Activated CD4-positive, alpha-beta T cell treated with anti-CD3 and anti-CD28 coated beads, Interleukin-2, amount 10 ng/mL, durations not matched to agents 24 days and 14 days (primary cell): ENCODE measurements around the gene AP5S1. TPM values are rescaled to one million over a fixed set of nuclear protein-coding genes. Genes with fewer than 3 reads are reported as not detected.

Experiments used
- DNase-seq: peaks from one replicate; pipeline ENCODE4 v3.0.0; 2022
- H3K27ac Mint-ChIP-seq: one replicate; pipeline ENCODE4 v1.8.0; 2022; ENCODE audit warnings: mild to moderate bottlenecking, mixed read lengths
- H3K27me3 Mint-ChIP-seq: one replicate; pipeline ENCODE4 v1.8.0; 2022; ENCODE audit warnings: mixed read lengths
- H3K36me3 Mint-ChIP-seq: one replicate; pipeline ENCODE4 v1.8.0; 2022; ENCODE audit warnings: low read depth, mild to moderate bottlenecking, mixed read lengths
- H3K4me1 Mint-ChIP-seq: one replicate; pipeline ENCODE4 v1.8.0; 2021; ENCODE audit warnings: mixed read lengths
- H3K4me3 Mint-ChIP-seq: one replicate; pipeline ENCODE4 v1.8.0; 2022; ENCODE audit warnings: mild to moderate bottlenecking, moderate library complexity, mixed read lengths
- H3K9me3 Mint-ChIP-seq: one replicate; pipeline ENCODE4 v1.8.0; 2021; ENCODE audit warnings: mixed read lengths
- intact Hi-C: fragments of 100-400 bp; cut with micrococcal nuclease; formaldehyde crosslinking; loops from one replicate; pipeline ENCODE4 v1.15.1; 2023
- total RNA-seq: library from RNA; stranded (reverse); gene quantifications from 2 replicates; pipeline ENCODE4 v1.2.3, GENCODE V29; 2022

Gene AP5S1
- total RNA-seq, 1 donor from 2014 or later = 13.5 TPM

DNA sequence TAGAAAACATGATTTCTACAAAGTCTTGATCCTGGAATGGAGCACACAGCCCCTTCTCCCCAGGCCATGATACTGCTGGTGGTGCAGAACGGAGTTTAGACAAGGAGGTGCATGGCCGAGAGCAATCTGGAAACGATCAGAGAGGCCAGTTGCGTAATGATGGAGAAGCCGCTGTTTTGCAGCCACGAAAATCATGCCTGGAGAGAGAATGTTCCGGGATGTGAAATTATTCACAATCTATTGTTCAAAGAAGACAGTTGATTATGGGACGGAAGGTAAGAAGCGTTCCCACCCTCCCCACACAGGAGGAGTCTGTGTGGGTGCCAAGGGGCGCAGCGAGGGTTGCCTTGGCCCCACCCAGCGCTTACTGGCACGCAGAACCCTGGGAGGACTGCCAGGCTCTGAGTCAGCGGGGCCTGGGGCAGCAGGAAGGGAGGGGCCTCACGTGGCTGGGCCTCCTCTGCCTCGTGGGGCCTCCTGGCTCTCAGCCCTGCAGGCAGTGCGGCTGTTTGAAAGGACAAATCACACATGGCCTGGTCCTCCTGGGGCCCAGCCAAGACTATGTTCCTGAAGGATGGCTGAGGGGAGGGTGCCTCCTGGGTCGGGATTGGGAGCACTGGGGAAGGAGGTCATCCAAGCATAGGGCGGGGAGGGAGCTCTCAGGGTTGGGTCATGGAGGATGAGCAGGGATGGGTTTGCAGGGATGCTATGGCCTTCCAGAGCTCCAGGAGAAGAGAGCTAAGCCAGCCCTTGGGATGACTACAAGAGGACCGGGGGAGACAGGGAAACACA lies 8.7 kb upstream of the AP5S1 start:
- intact Hi-C loops = loop anchor here (1.0 kb wide), 2 partner anchors 9 to 15 kb away; partner anchors contain the start of genes AP5S1 and CDC25B
- peaks cover 59% of the 10 kb centered on the region for H3K4me1 Mint-ChIP-seq
- peak overlapping the region; percentile 99 for H3K27ac Mint-ChIP-seq
- DNase-seq = peak; percentile 94
- H3K4me3 Mint-ChIP-seq = peak overlapping the region; percentile 81
- H3K27me3 Mint-ChIP-seq = no peaks in the 10 kb centered on the region
- H3K36me3 Mint-ChIP-seq = peaks cover 5% of the 10 kb centered on the region
- H3K9me3 Mint-ChIP-seq = no peaks in the 10 kb centered on the region

DNA sequence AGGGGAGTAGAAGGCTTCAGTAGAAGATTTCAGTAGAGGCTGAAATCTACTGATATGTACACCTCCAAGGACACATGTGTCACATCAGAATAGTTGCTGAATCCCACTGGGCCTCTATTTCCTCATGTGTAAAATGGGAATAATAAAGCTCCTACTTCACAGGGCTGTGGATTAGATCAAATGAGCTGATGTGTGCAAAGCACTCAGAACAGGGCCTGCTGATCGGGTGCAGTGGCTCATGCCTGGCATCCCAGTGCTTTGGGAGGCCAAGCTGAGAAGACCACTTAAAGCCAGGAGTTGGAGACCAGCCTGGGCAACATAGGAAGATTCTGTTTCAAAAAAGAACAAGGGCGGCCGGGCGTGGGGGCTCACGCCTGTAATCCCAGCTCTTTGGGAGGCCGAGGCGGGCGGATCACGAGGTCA lies 8.1 kb upstream of the AP5S1 start:
- no peak for DNase-seq
- no peaks in the 10 kb centered on the region for H3K9me3 Mint-ChIP-seq
- H3K27me3 Mint-ChIP-seq = no peaks in the 10 kb centered on the region
- no peaks in the 10 kb centered on the region for H3K36me3 Mint-ChIP-seq
- peak overlapping the region; percentile 81 for H3K4me3 Mint-ChIP-seq
- H3K27ac Mint-ChIP-seq = peak overlapping the region; percentile 99
- H3K4me1 Mint-ChIP-seq = peaks cover 53% of the 10 kb centered on the region
- intact Hi-C loops = no loop called here

DNA sequence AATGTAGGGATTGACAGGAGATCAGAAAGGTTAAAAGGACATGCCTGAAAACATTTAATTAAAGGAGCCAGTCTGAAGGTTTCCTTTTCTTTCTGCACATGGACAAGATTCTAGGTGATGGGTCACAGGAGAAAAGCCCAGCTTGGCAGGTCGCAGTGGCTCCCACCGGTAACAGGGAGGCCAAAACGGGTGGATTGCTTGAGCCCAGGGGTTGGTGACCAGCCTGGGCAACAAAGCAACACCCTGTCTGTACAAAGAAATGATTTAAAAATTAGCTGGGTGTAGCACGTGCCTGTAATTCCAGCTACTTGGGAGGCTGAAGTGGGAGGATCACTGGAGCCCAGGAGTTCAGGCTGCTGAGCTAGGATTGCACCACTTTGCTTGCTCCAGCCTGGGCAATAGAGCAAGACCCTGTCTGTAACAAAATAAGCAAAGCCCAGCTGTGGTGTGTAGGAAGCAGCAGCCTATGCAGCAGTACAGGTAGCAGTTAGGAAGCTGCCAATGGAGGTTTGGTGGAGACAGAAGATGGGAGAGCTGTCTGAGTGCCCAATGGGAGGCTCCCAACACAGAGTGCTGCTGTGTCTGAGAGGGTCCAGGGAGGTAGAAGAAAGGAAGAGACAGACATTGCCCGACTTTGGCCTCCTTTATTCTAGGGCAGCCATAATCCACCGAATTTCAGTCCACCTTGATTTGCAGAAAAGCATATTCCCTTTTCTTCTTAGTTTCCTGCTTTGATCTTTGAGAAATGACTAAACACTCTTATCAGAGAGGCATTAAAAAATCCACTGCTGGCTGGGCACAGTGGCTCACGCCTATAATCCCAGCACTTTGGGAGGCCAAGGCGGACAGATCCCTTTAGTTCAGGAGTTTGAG lies 7.1 kb upstream of the AP5S1 start:
- intact Hi-C loops = no loop called here
- peak overlapping the region; percentile 77 for H3K27ac Mint-ChIP-seq

DNA sequence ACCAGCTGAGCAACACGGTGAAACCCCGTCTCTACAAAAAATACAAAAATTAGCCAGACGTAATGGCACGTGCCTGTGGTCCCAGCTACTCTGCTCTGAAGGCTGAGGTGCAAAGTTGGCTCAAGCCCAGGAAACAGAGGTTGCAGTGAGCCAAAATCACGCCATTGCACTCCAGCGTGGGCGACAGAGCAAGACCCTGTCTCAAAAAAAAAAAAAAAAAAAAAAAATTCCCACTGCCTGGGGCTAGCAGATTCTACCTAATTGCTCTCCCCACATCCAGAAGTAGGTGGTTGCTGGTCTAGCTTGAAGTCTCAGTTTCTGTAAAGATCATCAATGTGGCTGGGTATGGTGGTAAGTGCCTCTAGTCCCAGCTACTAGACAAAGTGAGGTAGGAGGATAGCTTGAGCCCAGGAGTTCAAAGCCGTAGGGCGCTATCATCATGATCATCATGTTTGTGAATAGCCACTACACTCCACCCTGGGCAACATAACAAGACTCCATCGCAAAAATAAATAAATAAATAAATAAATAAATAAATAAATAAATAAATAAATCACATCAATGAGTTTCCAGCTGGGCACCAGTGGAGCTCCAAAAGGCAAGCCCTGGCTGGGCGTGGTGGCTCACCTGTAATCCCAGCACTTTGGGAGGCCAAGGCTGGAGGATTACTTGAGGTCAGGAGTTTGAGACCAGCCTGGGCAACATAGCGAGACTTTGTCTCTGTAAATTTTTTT lies 6.3 kb upstream of the AP5S1 start:
- no peak for DNase-seq
- H3K4me3 Mint-ChIP-seq = no peak overlapping the region
- no peaks in the 10 kb centered on the region for H3K36me3 Mint-ChIP-seq
- H3K4me1 Mint-ChIP-seq = peaks cover 56% of the 10 kb centered on the region
- intact Hi-C loops = no loop called here
- no peak overlapping the region for H3K27ac Mint-ChIP-seq
- no peaks in the 10 kb centered on the region for H3K27me3 Mint-ChIP-seq
- H3K9me3 Mint-ChIP-seq = no peaks in the 10 kb centered on the region

More for the DNA sequence above, 7.1 kb upstream of the AP5S1 start:
- no peaks in the 10 kb centered on the region for H3K36me3 Mint-ChIP-seq
- no peaks in the 10 kb centered on the region for H3K27me3 Mint-ChIP-seq
- no peaks in the 10 kb centered on the region for H3K9me3 Mint-ChIP-seq
- H3K4me1 Mint-ChIP-seq = peaks cover 51% of the 10 kb centered on the region
- H3K4me3 Mint-ChIP-seq = peak overlapping the region; percentile 45
- no peak for DNase-seq

DNA sequence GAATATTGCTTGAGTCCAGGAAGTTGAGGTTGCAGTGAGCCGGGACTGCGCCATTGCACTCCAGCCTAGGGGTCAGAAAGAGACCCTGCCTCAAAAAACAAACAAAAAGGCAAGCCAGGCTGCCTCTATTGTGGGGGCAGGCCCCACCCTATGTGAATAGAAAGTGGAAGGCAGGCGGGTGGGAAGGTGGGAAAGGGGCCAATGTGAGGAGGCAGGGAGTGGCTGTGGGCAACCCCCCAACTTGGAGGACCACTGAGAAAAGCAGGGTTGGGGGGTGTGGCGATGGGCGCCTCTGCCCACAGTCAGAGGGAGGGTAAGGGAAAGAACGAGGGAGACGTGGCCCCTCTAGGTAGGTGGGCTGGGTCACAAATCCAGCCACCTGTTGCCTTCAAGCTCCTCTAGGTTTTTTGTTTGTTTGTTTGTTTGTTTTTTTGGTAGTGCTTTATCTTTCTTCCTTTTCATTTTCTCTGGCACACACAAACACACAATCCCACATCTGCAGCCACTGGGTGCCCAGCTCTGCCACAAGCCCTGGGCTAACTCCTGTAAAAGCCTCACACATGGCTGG lies 5.3 kb upstream of the AP5S1 start:
- H3K27me3 Mint-ChIP-seq = no peaks in the 10 kb centered on the region
- peaks cover 59% of the 10 kb centered on the region for H3K4me1 Mint-ChIP-seq
- no peak overlapping the region for H3K4me3 Mint-ChIP-seq
- DNase-seq = no peak
- H3K9me3 Mint-ChIP-seq = no peaks in the 10 kb centered on the region
- no peaks in the 10 kb centered on the region for H3K36me3 Mint-ChIP-seq
- peak overlapping the region; percentile 85 for H3K27ac Mint-ChIP-seq
- intact Hi-C loops = no loop called here

DNA sequence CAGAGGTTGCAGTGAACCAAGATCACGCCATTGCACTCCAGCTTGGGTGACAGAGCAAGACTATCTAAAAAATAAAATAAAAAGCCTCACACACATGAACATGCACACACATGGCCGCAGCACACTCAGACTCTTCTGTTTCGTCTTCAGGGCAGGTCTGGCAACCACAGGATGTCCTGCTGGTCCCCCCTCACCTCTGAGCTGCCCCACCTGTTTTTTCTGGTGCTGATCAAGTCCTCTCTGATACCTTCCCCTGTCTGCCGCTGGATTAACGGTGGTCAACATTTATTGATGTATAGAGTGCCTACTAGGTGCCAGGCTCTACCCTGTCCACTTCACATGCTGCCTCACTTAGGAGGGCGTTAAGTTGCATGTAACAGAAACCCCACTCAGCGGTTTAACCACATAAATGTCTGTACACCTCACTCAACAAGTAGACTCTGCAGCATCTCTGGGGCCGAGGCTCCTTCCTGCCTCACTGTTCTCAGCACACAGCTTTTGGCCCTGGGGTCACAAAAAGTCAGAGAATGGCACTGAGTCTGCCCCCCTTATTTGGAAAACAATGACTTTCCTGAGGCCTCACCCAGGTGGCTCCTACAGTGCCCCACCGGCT lies 4.5 kb upstream of the AP5S1 start:
- DNase-seq = peak; percentile 80
- Mint-ChIP-seq H3K9me3 (no peaks in the 10 kb centered on the region), H3K36me3 (no peaks in the 10 kb centered on the region), H3K27ac (peak overlapping the region; percentile 85), H3K4me1 (peaks cover 56% of the 10 kb centered on the region), H3K4me3 (peak overlapping the region; percentile 56), H3K27me3 (no peaks in the 10 kb centered on the region)
- intact Hi-C loops = no loop called here

DNA sequence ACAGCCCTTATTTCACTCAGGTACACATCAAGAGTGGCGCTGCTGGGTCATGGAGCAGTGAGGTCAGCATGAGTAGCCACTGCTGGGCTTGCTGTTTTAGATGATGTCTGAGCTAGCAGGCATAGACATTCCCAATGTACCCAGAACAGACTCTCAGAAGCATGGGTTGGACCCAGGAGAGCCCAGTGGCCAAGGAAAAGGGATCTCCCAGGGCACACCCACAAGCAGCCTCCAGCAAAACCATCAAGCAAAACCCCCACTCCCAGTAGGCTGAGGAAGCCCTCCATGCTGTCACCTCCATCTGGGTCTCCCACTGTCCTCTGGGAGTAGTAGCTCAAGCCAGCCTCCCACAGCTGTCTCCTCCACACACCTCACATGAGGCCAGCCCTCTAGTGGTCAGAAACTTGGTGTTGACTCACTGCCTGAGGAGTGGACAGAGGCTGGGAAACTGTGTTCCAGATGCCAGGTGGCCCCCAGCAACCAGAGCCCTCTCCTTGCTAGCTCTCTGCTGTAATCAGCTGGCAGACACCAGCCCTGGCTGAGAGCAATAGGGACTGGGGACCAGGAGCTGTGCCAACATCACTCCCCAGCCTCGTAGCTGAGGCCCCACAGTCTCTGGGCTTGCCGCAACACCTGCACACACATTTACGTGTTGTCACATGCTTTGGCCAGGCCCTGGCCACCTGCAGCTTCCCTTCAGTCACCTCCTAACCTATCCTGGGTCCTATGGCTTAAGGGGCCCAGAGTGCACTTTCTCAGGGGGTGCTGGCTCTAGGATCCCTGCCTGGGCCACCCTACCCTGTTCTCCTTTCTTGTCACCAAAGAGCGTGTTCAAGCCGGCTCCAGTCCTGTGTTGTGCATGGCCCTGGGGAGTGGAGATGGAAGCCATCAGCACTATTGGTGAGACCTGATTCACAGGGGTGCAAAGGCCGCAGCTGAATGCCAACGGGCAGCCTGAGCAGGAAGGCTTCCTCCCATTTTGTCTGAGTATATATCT lies 1.9 kb upstream of the AP5S1 start:
- intact Hi-C loops = no loop called here
- Mint-ChIP-seq H3K27ac (peak overlapping the region; percentile 15), H3K9me3 (no peaks in the 10 kb centered on the region), H3K4me3 (peak overlapping the region; percentile 29), H3K27me3 (no peaks in the 10 kb centered on the region), H3K4me1 (peaks cover 44% of the 10 kb centered on the region), H3K36me3 (peaks cover 9% of the 10 kb centered on the region)
- peak; percentile 76 for DNase-seq

DNA sequence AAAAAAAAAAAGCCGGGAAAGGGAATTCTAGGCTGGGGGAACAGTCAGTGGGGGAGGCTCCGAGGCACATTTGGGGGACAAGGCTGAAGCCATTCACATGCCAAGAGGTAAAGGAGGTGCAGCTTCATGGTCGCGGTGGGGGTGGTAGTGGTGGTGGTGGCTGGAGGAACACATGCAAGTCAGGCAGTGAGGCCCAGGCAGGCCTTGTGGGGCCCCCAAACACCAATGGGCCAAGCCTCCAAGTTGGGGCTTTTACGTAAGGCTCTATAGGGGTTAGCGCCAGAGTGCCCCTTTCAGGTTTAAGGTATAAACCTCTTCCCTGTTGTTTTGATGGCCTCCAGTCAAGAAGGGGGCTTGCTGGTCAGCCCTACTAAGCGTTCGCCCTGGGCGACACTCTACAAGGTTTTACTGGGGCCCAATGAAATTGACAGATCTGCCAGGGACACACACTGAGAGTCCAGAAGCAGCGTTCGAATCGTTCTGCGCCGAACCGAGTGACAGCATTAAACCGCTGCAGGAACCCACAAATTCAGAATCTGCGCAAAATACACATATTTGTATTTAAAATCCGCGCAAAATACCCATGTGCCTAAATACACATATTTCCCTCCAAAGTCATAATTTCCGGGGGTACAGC lies 818 bp upstream of the AP5S1 start:
- intact Hi-C loops = loop anchor here (1.0 to 5.0 kb wide), 7 partner anchors 8 to 70 kb away; partner anchors contain the start of genes ADISSP, CDC25B, CENPB and MAVS
- Mint-ChIP-seq H3K9me3 (no peaks in the 10 kb centered on the region), H3K4me1 (peaks cover 39% of the 10 kb centered on the region), H3K27me3 (no peaks in the 10 kb centered on the region), H3K36me3 (peaks cover 11% of the 10 kb centered on the region), H3K4me3 (peak overlapping the region; percentile 94), H3K27ac (peak overlapping the region; percentile 94)
- DNase-seq = peak; percentile 73

DNA sequence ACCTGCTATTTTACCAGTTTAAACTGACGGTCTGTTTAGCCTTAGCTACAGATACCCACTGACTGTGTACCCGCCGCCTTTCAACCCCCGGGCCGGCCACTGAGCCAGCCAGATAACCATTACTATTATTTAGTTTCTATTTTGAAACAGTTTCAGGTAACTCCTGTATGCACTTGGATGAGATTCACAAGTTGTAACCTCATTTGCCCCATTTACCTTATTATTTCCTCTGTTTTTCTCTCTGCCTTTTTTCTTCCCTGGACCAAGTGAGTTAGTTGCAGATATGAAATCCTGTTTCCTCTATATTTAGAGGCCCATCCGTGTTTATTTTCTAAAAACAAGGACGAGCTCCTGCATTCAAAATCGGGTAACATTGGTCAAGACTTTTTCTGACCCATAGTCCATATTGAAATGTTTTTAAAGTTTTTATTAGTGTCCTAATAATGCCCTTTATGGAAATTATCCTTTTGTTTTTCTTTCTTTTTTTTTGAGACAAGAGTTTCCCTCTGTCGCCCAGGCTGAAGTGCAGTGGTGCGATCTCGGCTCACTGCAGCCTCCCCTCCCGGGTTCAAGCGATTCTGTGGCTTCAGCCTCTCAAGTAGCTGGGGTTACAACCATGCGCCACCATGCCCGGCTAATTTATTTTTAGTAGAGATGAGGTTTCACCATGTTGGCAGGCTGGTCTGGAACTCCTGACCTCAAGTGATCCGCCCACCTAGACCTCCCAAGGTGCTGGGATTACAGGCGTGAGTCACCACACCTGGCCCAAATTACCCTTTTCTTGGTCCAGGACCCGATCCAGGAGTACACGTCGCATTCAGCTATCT lies 767 bp downstream of the AP5S1 start:
- H3K27me3 Mint-ChIP-seq = no peaks in the 10 kb centered on the region
- peak overlapping the region; percentile 94 for H3K27ac Mint-ChIP-seq
- peak overlapping the region; percentile 94 for H3K4me3 Mint-ChIP-seq
- no peaks in the 10 kb centered on the region for H3K9me3 Mint-ChIP-seq
- H3K4me1 Mint-ChIP-seq = peaks cover 26% of the 10 kb centered on the region
- no peak for DNase-seq
- intact Hi-C loops = loop anchor here (1.0 to 5.0 kb wide), 7 partner anchors 10 to 69 kb away; partner anchors contain the start of genes ADISSP, CDC25B, CENPB and MAVS
- peaks cover 11% of the 10 kb centered on the region for H3K36me3 Mint-ChIP-seq

DNA sequence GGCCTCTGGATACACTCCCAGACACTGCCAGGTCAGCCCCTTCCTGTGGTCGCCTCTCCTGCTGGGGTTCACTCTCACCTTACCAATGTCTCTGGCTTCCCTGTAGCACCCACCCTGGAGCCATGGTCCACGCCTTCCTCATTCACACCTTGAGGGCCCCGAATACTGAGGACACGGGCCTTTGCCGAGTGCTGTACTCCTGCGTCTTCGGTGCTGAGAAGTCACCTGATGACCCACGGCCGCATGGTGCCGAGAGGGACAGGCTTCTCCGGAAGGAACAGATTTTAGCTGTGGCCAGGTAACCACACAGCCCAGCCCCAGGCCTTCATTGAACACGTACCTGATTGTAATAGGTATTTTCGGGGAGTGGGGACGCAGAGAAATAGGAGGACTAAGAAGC lies 1.6 kb downstream of the AP5S1 start:
- H3K27me3 Mint-ChIP-seq = no peaks in the 10 kb centered on the region
- H3K4me3 Mint-ChIP-seq = peak overlapping the region; percentile 94
- no peaks in the 10 kb centered on the region for H3K9me3 Mint-ChIP-seq
- peak overlapping the region; percentile 94 for H3K27ac Mint-ChIP-seq
- peaks cover 20% of the 10 kb centered on the region for H3K4me1 Mint-ChIP-seq
- intact Hi-C loops = loop anchor here (5.0 kb wide), 1 partner anchor 70 kb away; no protein-coding TSS in a partner anchor
- DNase-seq = no peak
- peaks cover 12% of the 10 kb centered on the region for H3K36me3 Mint-ChIP-seq

DNA sequence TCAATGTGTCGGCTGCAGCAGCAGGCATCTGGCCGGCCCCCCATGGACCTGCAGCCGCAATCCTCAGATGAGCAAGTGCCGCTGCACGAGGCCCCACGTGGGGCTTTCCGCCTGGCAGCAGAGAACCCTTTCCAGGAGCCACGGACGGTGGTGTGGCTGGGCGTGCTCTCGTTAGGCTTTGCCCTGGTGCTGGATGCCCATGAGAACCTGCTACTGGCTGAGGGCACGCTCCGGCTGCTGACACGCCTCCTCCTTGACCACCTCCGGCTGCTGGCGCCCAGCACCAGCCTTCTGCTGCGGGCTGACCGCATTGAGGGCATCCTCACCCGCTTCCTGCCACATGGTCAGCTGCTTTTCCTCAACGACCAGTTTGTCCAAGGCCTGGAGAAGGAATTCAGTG lies 3.5 kb downstream of the AP5S1 start:
- peaks cover 13% of the 10 kb centered on the region for H3K36me3 Mint-ChIP-seq
- no peak overlapping the region for H3K27ac Mint-ChIP-seq
- H3K4me3 Mint-ChIP-seq = no peak overlapping the region
- DNase-seq = no peak
- no peaks in the 10 kb centered on the region for H3K27me3 Mint-ChIP-seq
- peaks cover 15% of the 10 kb centered on the region for H3K4me1 Mint-ChIP-seq
- intact Hi-C loops = loop anchor here (5.0 kb wide), 1 partner anchor 72 kb away; no protein-coding TSS in a partner anchor
- no peaks in the 10 kb centered on the region for H3K9me3 Mint-ChIP-seq
